Cardiac muscle cell (in vitro differentiated cells and primary cell): ENCODE data around the gene ITPR2. TPM values are rescaled to one million over a fixed set of nuclear protein-coding genes. Genes with fewer than 3 reads are reported as not detected.

ENCODE experiments used
- DNase-seq, 2 donors: peaks; one replicate each; pipeline versions ENCODE4 v3.0.0 to v3.0.0-alpha.2; 2010 to 2017; ENCODE audit warnings: low read depth in 1 of 2, low spot score in 1 of 2
- H3K27ac ChIP-seq: fragments of 200-600 bp; sonication (generic); 2 replicates; pipeline ENCODE4 v1.5.1; 2016
- H3K27me3 ChIP-seq: fragments of 200-600 bp; sonication (generic); 2 replicates; pipeline ENCODE4 v1.6.0; 2016; ENCODE audit warnings: control low read depth
- H3K36me3 ChIP-seq: fragments of 200-600 bp; sonication (generic); 2 replicates; pipeline ENCODE4 v1.5.1; 2016; ENCODE audit warnings: control low read depth
- H3K4me1 ChIP-seq: fragments of 200-600 bp; sonication (generic); 2 replicates; pipeline ENCODE4 v1.8.1; 2017; ENCODE audit warnings: low read depth, mild to moderate bottlenecking, mixed run types
- H3K4me3 ChIP-seq: fragments of 200-600 bp; sonication (generic); 2 replicates; pipeline ENCODE4 v1.5.1; 2016; ENCODE audit warnings: mild to moderate bottlenecking
- H3K9me3 ChIP-seq: fragments of 200-600 bp; sonication (generic); 2 replicates; pipeline ENCODE4 v1.5.1; 2017; ENCODE audit warnings: low read depth, mild to moderate bottlenecking, control low read depth
- CTCF ChIP-seq: IDR thresholded peaks from 2 replicates; pipeline ENCODE4 v1.5.1; 2012; ENCODE audit warnings: low read depth, mild to moderate bottlenecking, low read length
- polyA plus RNA-seq: library from polyadenylated mRNA; unstranded; fragments of >200 nt; fragmentation: Nextera tagmentation; extraction: Ambion mirVana; gene quantifications from 2 replicates; pipeline ENCODE4 v1.2.1, GENCODE V29; 2016
- total RNA-seq: library from RNA; depleted of rRNA; stranded (reverse); fragments of >200 nt; gene quantifications from 2 replicates; pipeline ENCODE4 v1.2.3, GENCODE V29; 2016

The ITPR2 gene
- total and polyA plus RNA-seq, 2 experiments from 2014 or later, result 4.8 to 5.1 TPM

GRCh38 chr12:26527682-26528081 is 305.3 kb downstream of the ITPR2 start:
- Histone ChIP-seq H3K27ac (no peak overlapping the region), H3K27me3 (peaks cover 64% of the 10 kb centered on the region), H3K36me3 (no peaks in the 10 kb centered on the region), H3K4me1 (no peaks in the 10 kb centered on the region), H3K4me3 (no peak overlapping the region), H3K9me3 (no peaks in the 10 kb centered on the region)
- DNase-seq, result no peak
- no peak for TF ChIP-seq CTCF

GRCh38 chr12:26524862-26525465 is 308.0 kb downstream of the ITPR2 start:
- Histone ChIP-seq H3K36me3 (no peaks in the 10 kb centered on the region), H3K27ac (no peak overlapping the region), H3K4me1 (no peaks in the 10 kb centered on the region), H3K27me3 (peaks cover 64% of the 10 kb centered on the region), H3K4me3 (no peak overlapping the region), H3K9me3 (no peaks in the 10 kb centered on the region)
- DNase-seq, result peak in 1 of 2 donors; percentile 40
- peak; percentile 57 for TF ChIP-seq CTCF

- Histone ChIP-seq H3K4me1 (no peaks in the 10 kb centered on the region), H3K36me3 (no peaks in the 10 kb centered on the region), H3K4me3 (no peak overlapping the region), H3K9me3 (peaks cover 3% of the 10 kb centered on the region), H3K27ac (no peak overlapping the region), H3K27me3 (peaks cover 64% of the 10 kb centered on the region)
- peak in 1 of 2 donors; percentile 98 for DNase-seq
- no peak for TF ChIP-seq CTCF
These were observed 309.3 kb downstream of the ITPR2 start for GRCh38 chr12:26523708-26524150.

DNA sequence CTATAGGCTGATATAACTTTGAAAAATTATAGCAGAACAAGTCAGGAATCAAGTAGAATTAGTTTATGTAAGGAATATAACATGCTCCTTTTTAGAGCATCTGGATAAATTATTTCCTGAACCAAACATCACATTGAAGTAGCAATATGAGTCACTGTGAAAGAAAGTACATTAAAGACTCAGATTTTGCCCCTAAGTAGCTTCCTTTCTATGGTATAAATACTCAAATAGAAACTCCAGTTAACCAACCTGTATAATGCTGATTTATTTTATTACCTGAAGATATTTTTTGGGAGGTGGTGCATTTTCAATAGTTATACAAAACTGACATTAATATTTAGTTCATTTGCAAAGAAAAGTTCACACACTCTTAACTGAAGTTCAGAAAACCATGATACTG is 312.1 kb downstream of the ITPR2 start:
- H3K4me3 ChIP-seq, result no peak overlapping the region
- DNase-seq, result no peak
- H3K4me1 ChIP-seq, result no peaks in the 10 kb centered on the region
- peaks cover 42% of the 10 kb centered on the region for H3K27me3 ChIP-seq
- H3K27ac ChIP-seq, result no peak overlapping the region
- no peak for TF ChIP-seq CTCF
- no peaks in the 10 kb centered on the region for H3K36me3 ChIP-seq
- H3K9me3 ChIP-seq, result peaks cover 3% of the 10 kb centered on the region

DNA sequence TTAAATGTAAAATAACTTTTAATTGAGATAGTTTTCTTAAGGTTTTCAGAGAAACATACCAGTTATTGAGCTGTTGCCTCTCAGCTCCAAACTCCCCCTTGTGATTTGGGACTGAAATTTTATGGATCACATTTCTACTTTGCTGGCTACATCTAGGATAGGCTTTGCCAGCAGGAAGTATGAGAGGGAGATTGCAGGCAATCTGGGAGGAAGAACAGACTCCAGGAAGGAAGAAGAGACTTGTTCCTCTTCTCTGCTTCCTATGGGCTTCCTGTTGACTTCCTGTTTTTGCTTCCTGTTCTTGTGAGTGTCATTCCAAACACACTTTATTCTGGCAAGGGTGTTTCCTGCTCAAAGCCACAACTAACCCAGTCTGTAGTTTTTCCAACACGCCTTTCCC is 312.9 kb downstream of the ITPR2 start:
- Histone ChIP-seq H3K27ac (no peak overlapping the region), H3K9me3 (peaks cover 3% of the 10 kb centered on the region), H3K4me3 (no peak overlapping the region), H3K4me1 (no peaks in the 10 kb centered on the region), H3K27me3 (peaks cover 47% of the 10 kb centered on the region), H3K36me3 (no peaks in the 10 kb centered on the region)
- TF ChIP-seq CTCF, result no peak
- DNase-seq, result no peak
